ENCODE results near the gene APOH.

DNA sequence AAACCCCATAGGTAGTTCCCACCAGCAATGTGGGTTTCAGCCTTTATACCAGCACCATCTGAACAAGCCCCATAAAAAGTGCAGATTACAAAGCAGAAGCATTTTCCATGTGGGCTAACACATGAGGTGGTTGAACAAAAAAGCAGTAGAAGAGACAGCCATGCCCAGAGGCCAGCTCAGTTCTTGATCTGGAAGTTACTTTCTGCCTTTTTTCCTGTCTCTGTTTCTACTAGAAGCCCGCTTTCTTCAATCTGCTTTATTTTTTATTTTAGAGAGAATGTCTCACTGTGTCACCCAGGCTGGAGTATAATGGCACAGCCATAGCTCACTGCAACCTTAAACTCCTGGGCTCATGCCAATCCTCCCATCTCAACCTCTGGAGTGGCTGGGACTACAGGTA lies 31.5 kb upstream of the APOH start:
- TF ChIP-seq, protein P1, sequence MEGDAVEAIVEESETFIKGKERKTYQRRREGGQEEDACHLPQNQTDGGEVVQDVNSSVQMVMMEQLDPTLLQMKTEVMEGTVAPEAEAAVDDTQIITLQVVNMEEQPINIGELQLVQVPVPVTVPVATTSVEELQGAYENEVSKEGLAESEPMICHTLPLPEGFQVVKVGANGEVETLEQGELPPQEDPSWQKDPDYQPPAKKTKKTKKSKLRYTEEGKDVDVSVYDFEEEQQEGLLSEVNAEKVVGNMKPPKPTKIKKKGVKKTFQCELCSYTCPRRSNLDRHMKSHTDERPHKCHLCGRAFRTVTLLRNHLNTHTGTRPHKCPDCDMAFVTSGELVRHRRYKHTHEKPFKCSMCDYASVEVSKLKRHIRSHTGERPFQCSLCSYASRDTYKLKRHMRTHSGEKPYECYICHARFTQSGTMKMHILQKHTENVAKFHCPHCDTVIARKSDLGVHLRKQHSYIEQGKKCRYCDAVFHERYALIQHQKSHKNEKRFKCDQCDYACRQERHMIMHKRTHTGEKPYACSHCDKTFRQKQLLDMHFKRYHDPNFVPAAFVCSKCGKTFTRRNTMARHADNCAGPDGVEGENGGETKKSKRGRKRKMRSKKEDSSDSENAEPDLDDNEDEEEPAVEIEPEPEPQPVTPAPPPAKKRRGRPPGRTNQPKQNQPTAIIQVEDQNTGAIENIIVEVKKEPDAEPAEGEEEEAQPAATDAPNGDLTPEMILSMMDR (IDR thresholded peaks at IDR 0.05) = no peak
- TF ChIP-seq POLR2A (IDR thresholded peaks at IDR 0.05) = no peak
